ENCODE data around the gene COL25A1.
"Not testable (repeated sequence)": the region's sequence is repeated elsewhere in the genome, so short reads cannot be mapped to it uniquely, and the experiment has no call there.

Gene COL25A1

DNA sequence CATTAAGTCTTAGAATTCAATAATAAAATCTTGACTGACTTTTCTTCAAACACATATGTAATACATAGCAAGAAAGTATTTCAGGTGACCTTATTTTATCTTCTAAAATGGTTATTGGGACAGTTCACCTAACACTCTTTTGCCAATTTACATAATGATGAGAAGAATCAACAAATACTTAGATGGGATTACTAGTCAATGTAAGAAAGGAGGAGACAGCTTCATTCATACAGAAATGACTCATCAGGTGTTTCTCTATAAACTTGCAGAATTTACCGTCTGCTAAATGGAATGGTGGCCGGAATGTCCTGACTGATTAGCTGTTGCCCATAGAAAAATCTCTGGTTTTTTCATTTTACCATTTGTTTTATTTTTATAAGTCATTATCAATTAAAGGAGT is 424.6 kb downstream of the COL25A1 start:
- H3K27ac ChIP-seq = no peak overlapping the region
- TF ChIP-seq, protein P1, sequence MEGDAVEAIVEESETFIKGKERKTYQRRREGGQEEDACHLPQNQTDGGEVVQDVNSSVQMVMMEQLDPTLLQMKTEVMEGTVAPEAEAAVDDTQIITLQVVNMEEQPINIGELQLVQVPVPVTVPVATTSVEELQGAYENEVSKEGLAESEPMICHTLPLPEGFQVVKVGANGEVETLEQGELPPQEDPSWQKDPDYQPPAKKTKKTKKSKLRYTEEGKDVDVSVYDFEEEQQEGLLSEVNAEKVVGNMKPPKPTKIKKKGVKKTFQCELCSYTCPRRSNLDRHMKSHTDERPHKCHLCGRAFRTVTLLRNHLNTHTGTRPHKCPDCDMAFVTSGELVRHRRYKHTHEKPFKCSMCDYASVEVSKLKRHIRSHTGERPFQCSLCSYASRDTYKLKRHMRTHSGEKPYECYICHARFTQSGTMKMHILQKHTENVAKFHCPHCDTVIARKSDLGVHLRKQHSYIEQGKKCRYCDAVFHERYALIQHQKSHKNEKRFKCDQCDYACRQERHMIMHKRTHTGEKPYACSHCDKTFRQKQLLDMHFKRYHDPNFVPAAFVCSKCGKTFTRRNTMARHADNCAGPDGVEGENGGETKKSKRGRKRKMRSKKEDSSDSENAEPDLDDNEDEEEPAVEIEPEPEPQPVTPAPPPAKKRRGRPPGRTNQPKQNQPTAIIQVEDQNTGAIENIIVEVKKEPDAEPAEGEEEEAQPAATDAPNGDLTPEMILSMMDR (conservative IDR thresholded peaks at IDR 0.05) = no peak
- no peak for TF ChIP-seq ZFX (IDR thresholded peaks at IDR 0.05)

DNA sequence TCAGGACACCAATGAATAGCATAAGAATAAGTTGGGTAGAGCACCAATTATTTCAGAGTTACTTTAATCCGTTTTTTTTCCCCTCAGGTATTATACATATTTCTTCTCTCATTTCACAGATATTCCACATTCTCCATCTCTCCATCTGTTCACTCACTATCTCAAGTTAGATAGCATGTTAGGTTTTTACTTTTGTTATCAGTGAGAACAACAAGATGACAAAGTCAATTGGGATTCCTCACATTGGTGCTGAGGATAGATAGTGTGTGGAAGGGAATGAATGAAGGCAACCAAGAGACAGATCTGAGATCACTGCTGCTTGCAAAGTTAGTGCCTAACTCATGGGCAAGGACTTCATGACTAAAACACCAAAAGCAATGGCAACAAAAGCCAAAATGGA is 427.7 kb downstream of the COL25A1 start:
- no peak overlapping the region for H3K27ac ChIP-seq
- TF ChIP-seq ZFX (IDR thresholded peaks at IDR 0.05) = no peak

DNA sequence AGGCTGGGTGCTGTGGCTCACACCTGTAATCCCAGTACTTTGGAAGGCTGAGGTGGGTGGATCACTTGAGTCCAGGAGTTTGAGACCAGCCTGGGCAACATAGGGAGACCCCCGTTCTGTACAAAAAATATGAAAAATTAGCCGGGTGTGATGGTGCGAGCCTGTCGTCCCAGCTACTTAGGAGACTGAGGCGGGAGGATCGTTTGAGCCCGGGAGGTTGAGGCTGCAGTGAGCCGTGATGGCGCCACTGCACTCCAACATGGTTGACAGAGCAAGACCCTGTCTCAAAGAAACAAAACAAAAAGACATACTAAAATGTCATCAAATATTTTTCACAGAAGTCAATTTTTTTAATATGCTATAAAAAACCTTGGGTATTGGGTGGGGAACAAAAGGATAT is 432.5 kb downstream of the COL25A1 start:
- not testable (repeated sequence) for H3K27ac ChIP-seq

DNA sequence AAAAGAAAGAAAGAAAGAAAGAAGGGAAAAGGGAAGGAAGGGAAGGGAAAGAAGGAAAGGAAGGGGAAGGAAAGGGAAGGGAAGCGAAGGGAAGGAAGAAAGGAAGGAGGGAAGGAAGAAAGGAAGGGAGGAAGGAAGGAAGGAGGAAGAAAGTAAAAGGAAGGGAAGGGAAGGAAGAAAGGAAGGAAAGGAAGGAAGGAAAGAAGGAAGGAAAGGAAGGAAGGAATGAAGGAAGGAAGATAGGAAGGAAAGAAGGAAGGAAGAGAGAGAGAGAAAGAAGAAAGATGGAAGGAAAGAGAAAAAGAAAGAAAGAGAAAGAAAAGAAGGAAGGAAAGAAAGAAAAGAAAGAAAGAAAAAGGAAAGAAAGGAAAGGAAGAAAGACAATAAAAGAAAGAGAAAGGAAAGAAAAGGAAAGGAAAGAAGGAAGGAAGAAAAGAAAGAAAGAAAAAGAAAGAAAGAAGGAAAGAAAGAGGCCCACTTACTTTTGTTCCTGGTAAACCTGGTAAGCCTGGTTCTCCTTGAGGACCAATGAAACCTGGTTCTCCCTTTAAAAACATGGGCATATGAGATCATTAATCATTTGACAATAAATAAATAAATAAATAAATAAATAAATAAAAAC is 433.7 kb downstream of the COL25A1 start:
- no peak overlapping the region for H3K27ac ChIP-seq
- no peak for TF ChIP-seq ZFX (IDR thresholded peaks at IDR 0.05)
- TF ChIP-seq, protein P1 (conservative IDR thresholded peaks at IDR 0.05) = no peak

DNA sequence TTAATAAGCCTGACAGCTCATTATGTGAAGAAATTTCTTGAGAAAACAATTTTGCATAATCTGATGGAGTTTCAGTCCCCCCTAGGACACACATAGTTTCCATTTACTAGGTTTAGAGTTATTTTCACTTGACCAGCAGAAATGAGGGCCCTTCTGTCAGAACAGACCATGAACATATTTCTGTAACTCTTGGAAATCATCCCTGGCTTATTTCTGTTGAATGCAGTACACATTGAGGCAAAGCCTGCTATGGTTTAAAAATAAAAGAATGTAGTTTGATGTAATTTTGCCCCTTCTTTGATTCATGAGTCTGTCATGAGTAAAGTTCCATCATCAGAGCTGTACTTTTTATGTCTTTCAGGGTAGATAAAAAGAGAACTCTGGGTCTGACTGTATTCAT is 435.0 kb downstream of the COL25A1 start:
- TF ChIP-seq, protein P1 (conservative IDR thresholded peaks at IDR 0.05) = no peak
- no peak for TF ChIP-seq ZFX (IDR thresholded peaks at IDR 0.05)

DNA sequence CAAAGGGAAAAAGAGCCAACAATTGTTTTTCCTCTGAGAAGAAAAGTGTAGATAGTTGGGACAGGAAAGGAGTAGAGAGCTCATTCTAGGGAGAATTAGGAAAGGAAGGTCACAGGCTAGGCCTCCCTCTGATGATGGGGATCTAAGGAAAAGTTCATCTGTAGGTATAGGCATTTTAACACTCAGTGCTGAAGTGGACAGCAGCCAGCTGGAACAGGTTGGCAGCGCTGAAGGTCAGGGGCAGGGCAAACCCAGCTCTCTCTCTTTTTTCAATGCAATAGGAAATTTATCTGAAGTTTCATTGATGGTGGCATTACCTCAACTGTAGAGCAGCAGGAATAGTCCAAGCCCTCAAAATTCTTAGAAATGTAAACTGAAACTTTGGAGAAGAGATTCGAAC is 441.1 kb downstream of the COL25A1 start:
- H3K27ac ChIP-seq = no peak overlapping the region
- TF ChIP-seq, protein P1 (conservative IDR thresholded peaks at IDR 0.05) = no peak

More for the DNA sequence above, 435.0 kb downstream of the COL25A1 start:
- H3K27ac ChIP-seq = no peak overlapping the region

DNA sequence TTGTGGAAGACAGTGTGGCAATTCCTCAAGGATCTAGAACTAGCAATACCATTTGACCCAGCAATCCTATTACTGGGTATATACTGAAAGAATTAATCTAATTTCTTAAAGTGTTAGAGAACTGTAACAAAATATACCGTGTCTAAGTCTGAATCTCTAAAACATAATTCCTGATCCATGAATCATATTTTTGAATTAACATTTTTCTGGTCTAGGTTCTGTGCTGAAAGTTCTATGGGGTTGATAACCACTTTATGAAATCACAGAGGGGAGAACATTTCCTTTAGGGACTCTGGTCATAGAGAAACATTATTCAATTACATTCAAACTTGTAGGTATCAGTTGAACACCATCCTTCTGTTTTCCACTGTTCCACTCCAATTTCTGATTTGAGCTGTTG is 447.7 kb downstream of the COL25A1 start:
- H3K27ac ChIP-seq = no peak overlapping the region
- TF ChIP-seq, protein P1 (conservative IDR thresholded peaks at IDR 0.05) = no peak
- TF ChIP-seq ZFX (IDR thresholded peaks at IDR 0.05) = no peak

DNA sequence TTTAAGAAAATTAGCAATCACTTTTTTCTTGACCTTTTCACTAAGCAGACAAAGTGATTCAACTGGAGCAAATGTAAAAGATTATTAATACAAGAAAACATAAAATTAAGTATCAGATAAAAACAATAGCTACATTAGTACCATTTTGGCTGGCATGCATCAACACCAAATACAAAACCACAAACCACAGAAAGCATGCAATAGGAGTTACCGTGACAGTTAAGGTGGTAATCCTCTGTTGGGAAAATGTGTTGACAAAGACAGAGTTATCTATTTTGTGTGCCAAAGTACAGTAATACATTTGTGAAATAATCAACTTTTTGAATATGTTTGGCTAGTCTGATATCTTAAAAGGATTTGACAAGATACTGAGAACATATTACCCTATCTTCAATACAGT is 449.8 kb downstream of the COL25A1 start:
- TF ChIP-seq, protein P1 (conservative IDR thresholded peaks at IDR 0.05) = no peak
- TF ChIP-seq ZFX (IDR thresholded peaks at IDR 0.05) = no peak
- no peak overlapping the region for H3K27ac ChIP-seq
